Measurements from ENCODE around the gene GPR61.

DNA sequence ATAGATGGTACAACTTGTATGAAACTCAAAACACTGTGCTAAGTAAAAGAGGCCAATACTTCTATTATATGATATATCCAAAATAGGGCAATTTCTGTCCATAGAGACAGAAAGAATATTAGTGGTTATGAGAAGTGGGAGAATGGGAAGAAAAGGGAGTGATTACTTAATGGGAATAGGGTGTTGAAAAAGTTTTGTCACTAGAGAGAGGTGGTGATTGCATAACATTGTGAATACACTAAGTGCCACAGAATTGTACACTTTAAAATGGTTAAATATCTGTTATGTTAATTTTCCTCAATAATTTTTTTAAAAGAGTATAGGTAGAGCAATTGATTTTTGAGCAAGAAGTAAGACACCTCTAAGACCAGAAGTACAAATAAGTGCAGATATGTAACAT, 50.0 kb downstream of the GPR61 start:
- TF ChIP-seq CTCF (optimal IDR thresholded peaks at IDR 0.05 in 1 of 3, IDR thresholded peaks at IDR 0.05 in 1 of 3, conservative IDR thresholded peaks at IDR 0.05 in 1 of 3; ENCODE audit: extremely low read depth in 1 of 3, insufficient read depth in 2 of 3, low read length in 3 of 3) (no peak), EZH2 (IDR thresholded peaks at IDR 0.05; ENCODE audit: low read length) (no peak)

Data from keratinocyte (primary cell).